ENCODE measurements around the gene TPPP2.

DNA sequence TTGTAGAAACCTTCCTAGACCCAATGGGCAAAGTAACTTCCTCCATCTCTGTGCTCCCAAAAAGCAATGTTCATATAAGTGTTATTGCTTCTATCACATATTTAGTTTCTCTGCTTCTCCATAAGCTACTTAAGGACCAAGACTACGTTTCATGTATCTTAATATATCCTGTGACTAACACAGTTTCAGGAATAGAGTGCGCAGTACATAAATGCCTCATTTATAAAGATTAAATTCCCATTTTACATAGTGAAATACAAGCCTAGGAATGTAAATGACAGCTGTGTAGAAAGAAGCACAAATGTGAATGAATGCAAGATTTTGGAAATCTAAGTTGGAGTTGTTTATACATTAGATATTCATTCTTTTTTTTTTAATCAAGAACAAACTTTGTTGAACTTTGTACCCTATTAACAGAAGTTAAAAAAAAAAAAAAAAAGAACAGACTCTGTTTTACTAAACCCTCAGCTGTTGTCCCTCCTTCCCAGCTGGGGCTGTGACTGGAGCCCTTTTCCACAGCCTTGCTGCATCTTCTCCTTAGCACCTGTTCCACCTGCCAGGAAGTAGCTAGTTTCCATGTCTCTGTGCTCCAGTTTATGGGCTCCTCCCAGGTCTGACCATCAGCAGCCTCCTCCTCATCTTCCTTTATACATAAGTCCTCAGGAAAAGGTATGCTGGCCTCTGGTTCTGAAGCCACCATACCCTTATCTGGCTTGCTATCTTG is 47.2 kb upstream of the TPPP2 start:
- TF ChIP-seq POLR2AphosphoS5 (IDR thresholded peaks at IDR 0.05; ENCODE audit: insufficient read depth in 1 of 2, low read depth in 1 of 2), result no peak
- TF ChIP-seq, protein P1, sequence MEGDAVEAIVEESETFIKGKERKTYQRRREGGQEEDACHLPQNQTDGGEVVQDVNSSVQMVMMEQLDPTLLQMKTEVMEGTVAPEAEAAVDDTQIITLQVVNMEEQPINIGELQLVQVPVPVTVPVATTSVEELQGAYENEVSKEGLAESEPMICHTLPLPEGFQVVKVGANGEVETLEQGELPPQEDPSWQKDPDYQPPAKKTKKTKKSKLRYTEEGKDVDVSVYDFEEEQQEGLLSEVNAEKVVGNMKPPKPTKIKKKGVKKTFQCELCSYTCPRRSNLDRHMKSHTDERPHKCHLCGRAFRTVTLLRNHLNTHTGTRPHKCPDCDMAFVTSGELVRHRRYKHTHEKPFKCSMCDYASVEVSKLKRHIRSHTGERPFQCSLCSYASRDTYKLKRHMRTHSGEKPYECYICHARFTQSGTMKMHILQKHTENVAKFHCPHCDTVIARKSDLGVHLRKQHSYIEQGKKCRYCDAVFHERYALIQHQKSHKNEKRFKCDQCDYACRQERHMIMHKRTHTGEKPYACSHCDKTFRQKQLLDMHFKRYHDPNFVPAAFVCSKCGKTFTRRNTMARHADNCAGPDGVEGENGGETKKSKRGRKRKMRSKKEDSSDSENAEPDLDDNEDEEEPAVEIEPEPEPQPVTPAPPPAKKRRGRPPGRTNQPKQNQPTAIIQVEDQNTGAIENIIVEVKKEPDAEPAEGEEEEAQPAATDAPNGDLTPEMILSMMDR (IDR thresholded peaks at IDR 0.05), result no peak
